Astrocyte (in vitro differentiated cells and primary cell): Measurements from ENCODE around the gene RXFP1.

Experiments
- EZH2 ChIP-seq: IDR thresholded peaks from 2 replicates; pipeline ENCODE4 v1.6.1; 2012; ENCODE audit warnings: mild to moderate bottlenecking, low read length, inconsistent platforms; ENCODE audit not compliant: insufficient read depth
- TF ChIP-seq, protein P1 (sequence below): IDR thresholded peaks from 2 replicates; pipeline ENCODE4 v1.5.1; 2011; ENCODE audit warnings: low read depth, mild to moderate bottlenecking, inconsistent platforms, low read length, moderate library complexity; ENCODE audit not compliant: insufficient read depth

DNA sequence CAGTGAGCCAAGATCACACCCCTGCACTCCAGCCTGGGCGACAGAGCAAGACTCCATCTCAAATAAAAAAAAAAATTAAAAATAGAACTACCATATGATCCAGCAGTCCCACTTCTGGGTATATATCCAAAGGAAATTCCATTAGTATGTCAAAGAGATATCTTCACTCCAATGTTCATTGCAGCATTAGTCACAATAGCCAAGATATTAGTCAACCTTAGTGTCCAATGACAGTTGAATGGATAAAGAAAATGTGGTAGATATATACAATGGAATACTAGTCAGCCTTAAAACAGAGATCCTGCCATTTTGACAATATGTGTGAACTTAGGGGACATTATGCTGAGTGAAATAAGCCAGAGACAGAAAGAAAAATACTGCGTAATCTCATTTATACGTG is 100.6 kb downstream of the RXFP1 start:
- TF ChIP-seq, protein P1, sequence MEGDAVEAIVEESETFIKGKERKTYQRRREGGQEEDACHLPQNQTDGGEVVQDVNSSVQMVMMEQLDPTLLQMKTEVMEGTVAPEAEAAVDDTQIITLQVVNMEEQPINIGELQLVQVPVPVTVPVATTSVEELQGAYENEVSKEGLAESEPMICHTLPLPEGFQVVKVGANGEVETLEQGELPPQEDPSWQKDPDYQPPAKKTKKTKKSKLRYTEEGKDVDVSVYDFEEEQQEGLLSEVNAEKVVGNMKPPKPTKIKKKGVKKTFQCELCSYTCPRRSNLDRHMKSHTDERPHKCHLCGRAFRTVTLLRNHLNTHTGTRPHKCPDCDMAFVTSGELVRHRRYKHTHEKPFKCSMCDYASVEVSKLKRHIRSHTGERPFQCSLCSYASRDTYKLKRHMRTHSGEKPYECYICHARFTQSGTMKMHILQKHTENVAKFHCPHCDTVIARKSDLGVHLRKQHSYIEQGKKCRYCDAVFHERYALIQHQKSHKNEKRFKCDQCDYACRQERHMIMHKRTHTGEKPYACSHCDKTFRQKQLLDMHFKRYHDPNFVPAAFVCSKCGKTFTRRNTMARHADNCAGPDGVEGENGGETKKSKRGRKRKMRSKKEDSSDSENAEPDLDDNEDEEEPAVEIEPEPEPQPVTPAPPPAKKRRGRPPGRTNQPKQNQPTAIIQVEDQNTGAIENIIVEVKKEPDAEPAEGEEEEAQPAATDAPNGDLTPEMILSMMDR = no peak
- no peak for TF ChIP-seq EZH2
